Chondrocyte (in vitro differentiated cells): ENCODE results near the gene IL22RA2. TPM values are rescaled to one million over a fixed set of nuclear protein-coding genes. Genes with fewer than 3 reads are reported as not detected.

Source experiments
- DNase-seq: peaks from one replicate; pipeline ENCODE4 v3.0.0; 2021; ENCODE audit warnings: mixed read lengths, low spot score
- H3K27ac Mint-ChIP-seq: one replicate; pipeline ENCODE4 v1.8.0; 2021; ENCODE audit warnings: mild to moderate bottlenecking, moderate library complexity, mixed read lengths; ENCODE audit not compliant: unreplicated experiment
- H3K27me3 Mint-ChIP-seq: 2 replicates; pipeline ENCODE4 v1.8.0; 2021; ENCODE audit warnings: low read depth, mixed read lengths
- H3K36me3 Mint-ChIP-seq: 2 replicates; pipeline ENCODE4 v1.8.0; 2021; ENCODE audit warnings: low read depth, mixed read lengths
- H3K4me1 Mint-ChIP-seq: 2 replicates; pipeline ENCODE4 v1.8.0; 2021; ENCODE audit warnings: low read depth, mild to moderate bottlenecking, mixed read lengths
- H3K4me3 Mint-ChIP-seq: one replicate; pipeline ENCODE4 v1.8.0; 2021; ENCODE audit warnings: mild to moderate bottlenecking, moderate library complexity, mixed read lengths; ENCODE audit not compliant: unreplicated experiment
- H3K9me3 Mint-ChIP-seq: 2 replicates; pipeline ENCODE4 v1.8.0; 2021; ENCODE audit warnings: low read depth, mixed read lengths
- CTCF ChIP-seq: fragments of 200-600 bp; sonication (generic); IDR thresholded peaks from 2 replicates; pipeline ENCODE4 v1.5.0; 2021; ENCODE audit warnings: antibody characterized with exemption, mild to moderate bottlenecking, moderate library complexity
- total RNA-seq: library from RNA; stranded (reverse); gene quantifications from 3 replicates; pipeline ENCODE4 v1.2.1, GENCODE V29; 2021

Gene IL22RA2
- total RNA-seq, 1 donor from 2014 or later = not detected

DNA sequence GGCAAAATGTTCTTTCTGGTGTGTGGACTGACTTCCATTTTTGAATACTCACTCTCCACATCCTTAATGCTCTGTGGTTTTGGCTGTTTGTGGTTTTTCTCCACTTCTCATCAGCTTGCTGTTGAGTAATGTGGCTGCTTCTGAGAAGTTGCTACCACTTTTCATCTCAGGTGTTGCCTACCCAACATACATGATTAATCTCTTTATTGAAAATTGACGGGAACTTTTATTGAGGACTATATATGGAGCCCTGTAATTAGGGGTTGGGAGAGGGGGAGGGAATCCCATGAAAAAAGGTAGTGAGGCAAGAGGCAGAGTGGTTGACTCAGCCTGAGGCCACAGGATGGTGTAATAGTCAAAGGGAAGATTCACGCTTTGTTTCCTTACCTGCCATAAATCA is 17.6 kb downstream of the IL22RA2 start:
- no peak for DNase-seq
- peaks cover 4% of the 10 kb centered on the region for H3K27me3 Mint-ChIP-seq
- no peak overlapping the region for H3K27ac Mint-ChIP-seq
- H3K4me3 Mint-ChIP-seq = no peak overlapping the region
- no peak for TF ChIP-seq CTCF
- peaks cover 8% of the 10 kb centered on the region for H3K4me1 Mint-ChIP-seq
- H3K9me3 Mint-ChIP-seq = peaks cover 19% of the 10 kb centered on the region
- no peaks in the 10 kb centered on the region for H3K36me3 Mint-ChIP-seq

DNA sequence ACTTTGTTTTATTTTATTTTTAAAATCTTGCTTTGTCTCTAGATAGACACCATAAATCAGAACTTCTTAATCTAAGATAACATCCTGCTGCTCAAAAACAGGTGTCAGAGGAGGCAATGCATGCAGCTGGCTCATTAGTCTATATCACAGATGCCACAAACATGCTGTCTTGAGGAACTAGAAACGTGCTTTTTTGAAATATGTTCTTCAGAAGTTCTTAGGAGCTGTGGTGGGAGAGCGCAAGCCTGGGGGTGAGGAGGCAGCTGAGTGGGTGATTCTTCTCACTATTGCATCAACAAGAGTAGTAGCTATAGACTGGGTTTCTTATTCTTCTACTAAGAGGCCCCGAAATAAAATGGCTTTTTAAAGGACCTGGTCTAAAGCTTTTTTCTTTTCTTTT is 23.4 kb downstream of the IL22RA2 start:
- TF ChIP-seq CTCF = no peak
- Mint-ChIP-seq H3K36me3 (no peaks in the 10 kb centered on the region), H3K27ac (no peak overlapping the region), H3K9me3 (peaks cover 16% of the 10 kb centered on the region), H3K4me3 (no peak overlapping the region), H3K27me3 (no peaks in the 10 kb centered on the region), H3K4me1 (peaks cover 6% of the 10 kb centered on the region)
- no peak for DNase-seq

DNA sequence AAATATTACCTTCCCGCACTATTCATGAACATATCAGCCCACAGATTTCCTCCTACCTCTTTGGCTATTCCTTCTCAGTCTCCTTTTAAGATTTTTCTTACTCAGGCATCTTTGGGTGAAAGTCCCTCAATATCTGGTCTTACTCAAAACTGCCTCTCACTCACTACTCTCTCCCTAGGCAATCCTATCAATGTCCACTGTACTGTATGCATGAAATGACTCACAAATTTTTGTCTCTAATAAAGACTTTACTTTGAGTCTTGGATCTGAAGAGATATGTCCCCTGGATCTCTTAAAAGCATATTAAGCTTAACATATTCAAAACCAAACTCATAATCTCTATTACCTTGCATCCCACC is 24.4 kb downstream of the IL22RA2 start:
- peaks cover 16% of the 10 kb centered on the region for H3K9me3 Mint-ChIP-seq
- H3K27me3 Mint-ChIP-seq = no peaks in the 10 kb centered on the region
- no peak overlapping the region for H3K4me3 Mint-ChIP-seq
- TF ChIP-seq CTCF = no peak
- no peak overlapping the region for H3K27ac Mint-ChIP-seq
- no peaks in the 10 kb centered on the region for H3K36me3 Mint-ChIP-seq
- DNase-seq = no peak
- peaks cover 6% of the 10 kb centered on the region for H3K4me1 Mint-ChIP-seq

DNA sequence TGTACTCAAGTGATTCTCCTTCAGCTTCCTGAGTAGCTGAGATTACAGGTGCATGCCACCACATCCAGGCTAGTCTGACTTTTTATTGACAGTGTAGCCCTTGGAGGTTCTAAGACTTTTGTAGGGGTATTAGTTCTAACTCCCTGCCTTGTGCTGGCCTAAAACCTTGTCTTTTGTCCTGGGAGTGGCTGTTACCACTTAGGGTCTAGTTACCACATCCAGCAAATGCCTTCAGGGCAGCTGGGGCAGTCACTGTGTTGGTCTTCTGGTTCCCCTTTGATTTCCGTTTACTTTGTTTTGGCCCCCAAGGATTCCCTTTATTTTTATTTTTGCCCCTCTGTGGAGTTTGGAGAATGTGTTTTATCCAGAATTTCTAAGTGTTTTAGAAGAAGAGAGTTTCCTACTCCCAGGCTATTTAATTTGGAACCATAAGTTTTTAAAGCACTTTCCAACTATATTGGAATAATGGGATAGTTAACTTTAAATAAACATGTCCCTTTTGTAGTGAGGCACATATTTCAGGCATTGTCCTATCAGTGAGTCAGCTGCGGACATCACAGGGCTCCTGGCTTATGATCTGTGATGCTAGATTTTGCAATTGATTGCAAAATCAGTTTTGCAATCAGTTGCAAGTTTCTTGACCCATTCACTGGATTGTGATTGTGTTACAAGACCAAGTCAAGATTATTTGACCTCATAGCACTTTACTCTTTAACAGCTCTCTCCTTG is 25.0 kb downstream of the IL22RA2 start:
- DNase-seq = no peak
- Mint-ChIP-seq H3K27ac (no peak overlapping the region), H3K9me3 (peaks cover 16% of the 10 kb centered on the region), H3K4me1 (peaks cover 6% of the 10 kb centered on the region), H3K4me3 (no peak overlapping the region), H3K36me3 (no peaks in the 10 kb centered on the region), H3K27me3 (no peaks in the 10 kb centered on the region)
- no peak for TF ChIP-seq CTCF

GRCh38 chr6:137147195-137147594 is 26.2 kb downstream of the IL22RA2 start:
- Mint-ChIP-seq H3K36me3 (no peaks in the 10 kb centered on the region), H3K9me3 (peaks cover 12% of the 10 kb centered on the region), H3K4me1 (peaks cover 6% of the 10 kb centered on the region), H3K27ac (no peak overlapping the region), H3K27me3 (no peaks in the 10 kb centered on the region), H3K4me3 (no peak overlapping the region)
- TF ChIP-seq CTCF = no peak
- no peak for DNase-seq
